Uterus (tissue), 4 donors: ENCODE data around the gene CDC42EP3. TPM values are rescaled to one million over a fixed set of nuclear protein-coding genes. Genes with fewer than 3 reads are reported as not detected.

ENCODE experiments used
- DNase-seq, 2 donors: peaks; one replicate each; pipeline ENCODE4 v3.0.0-alpha.2; 2019 to 2020
- H3K27ac ChIP-seq, 2 donors: fragments of 200-600 bp; sonication (generic); 1 replicate in 1 of 2; 2 replicates in 1 of 2; pipeline ENCODE4 v1.5.1; 2016 to 2018
- H3K27me3 ChIP-seq, 2 donors: fragments of 200-600 bp; sonication (generic); one replicate each; pipeline ENCODE4 v1.5.1; 2018 to 2019; ENCODE audit warnings: control low read depth in 1 of 2
- H3K36me3 ChIP-seq, 2 donors: fragments of 200-600 bp; sonication (generic); one replicate each; pipeline ENCODE4 v1.5.1; 2019; ENCODE audit warnings: control low read depth in 1 of 2
- H3K4me1 ChIP-seq, 2 donors: fragments of 200-600 bp; sonication (generic); one replicate each; pipeline ENCODE4 v1.5.1; 2018 to 2019; ENCODE audit warnings: control low read depth in 1 of 2
- H3K4me3 ChIP-seq, 2 donors: fragments of 200-600 bp; sonication (generic); 1 replicate in 1 of 2; 2 replicates in 1 of 2; pipeline ENCODE4 v1.5.1; 2018 to 2019; ENCODE audit warnings: mild to moderate bottlenecking in 1 of 2
- H3K9me3 ChIP-seq, 2 donors: fragments of 200-600 bp; sonication (generic); one replicate each; pipeline ENCODE4 v1.5.1; 2019; ENCODE audit warnings: control low read depth in 1 of 2
- CTCF ChIP-seq, 4 experiments: fragments of 200-600 bp in 2 of 4; fragments of 450-650 bp in 2 of 4; sonication (generic) in 2 of 4; IDR thresholded peaks; one replicate each; pipeline ENCODE4 v1.5.1; 2016 to 2019; ENCODE audit warnings: antibody characterized with exemption in 4 of 4, mild to moderate bottlenecking in 2 of 4, moderate library complexity in 1 of 4
- POLR2A ChIP-seq, 2 donors: fragments of 450-650 bp; IDR thresholded peaks; one replicate each; pipeline ENCODE4 v1.6.1; 2016; ENCODE audit warnings: antibody characterized with exemption in 2 of 2, mild to moderate bottlenecking in 1 of 2, moderate library complexity in 1 of 2
- intact Hi-C: fragments of 100-400 bp; cut with DNase I; formaldehyde crosslinking; loops from one replicate; pipeline ENCODE4 v1.15.1; 2023; ENCODE audit warnings: low total_unique reads
- total RNA-seq, 4 donors: library from RNA; depleted of rRNA in 3 of 4; stranded (reverse); fragments of >200 nt in 3 of 4; gene quantifications; one replicate each; pipeline versions ENCODE4 v1.1.0 to v1.2.4, GENCODE V29; 2014 to 2023
- donor health status: DM: yes; HTN: yes; CAD: no.

The CDC42EP3 gene
- total RNA-seq, 4 donors from 2014 or later, result 24.7 to 93.0 (median 57.3) TPM

GRCh38 chr2:37593694-37594093, 77.7 kb downstream of the CDC42EP3 start:
- Histone ChIP-seq H3K9me3 (no peaks in the 10 kb centered on the region), H3K27ac (no peak overlapping the region), H3K36me3 (no peaks in the 10 kb centered on the region), H3K4me1 (peaks cover 0 to 8% of the 10 kb centered on the region in 2 donors), H3K27me3 (no peaks in the 10 kb centered on the region), H3K4me3 (no peak overlapping the region)
- no peak for DNase-seq
- intact Hi-C loops, result no loop called here
- TF ChIP-seq POLR2A (IDR thresholded peaks at IDR 0.05) (no peak), CTCF (IDR thresholded peaks at IDR 0.05) (no peak)

DNA sequence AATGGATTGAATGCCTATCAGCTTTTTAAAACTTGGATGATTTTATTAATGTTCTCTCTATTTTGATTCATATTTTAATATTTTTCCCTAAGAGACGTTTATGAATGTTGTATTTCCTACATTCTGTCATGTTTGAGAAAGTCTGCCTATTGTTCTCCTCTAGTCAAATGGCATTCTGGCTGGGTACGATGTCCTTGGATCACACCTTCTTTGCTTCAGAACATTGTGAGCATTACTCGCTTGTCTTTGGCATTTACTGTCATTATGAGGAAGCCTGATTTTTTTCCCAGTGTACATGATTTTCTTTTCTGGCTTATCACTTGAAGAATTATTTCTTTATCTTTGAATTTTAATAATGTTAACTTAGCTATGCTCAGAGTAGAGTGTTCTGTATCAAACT, 78.4 kb downstream of the CDC42EP3 start:
- Histone ChIP-seq H3K4me1 (peaks cover 0 to 8% of the 10 kb centered on the region in 2 donors), H3K27ac (no peak overlapping the region), H3K4me3 (no peak overlapping the region), H3K36me3 (no peaks in the 10 kb centered on the region), H3K9me3 (no peaks in the 10 kb centered on the region), H3K27me3 (no peaks in the 10 kb centered on the region)
- no peak for DNase-seq
- TF ChIP-seq POLR2A (IDR thresholded peaks at IDR 0.05) (no peak), CTCF (IDR thresholded peaks at IDR 0.05) (no peak)
- intact Hi-C loops, result no loop called here
